ENCODE measurements around the gene GRK7.
A peak's percentile ranks its signal among the peaks of the same experiment; 100 is the strongest.

Gene GRK7

DNA sequence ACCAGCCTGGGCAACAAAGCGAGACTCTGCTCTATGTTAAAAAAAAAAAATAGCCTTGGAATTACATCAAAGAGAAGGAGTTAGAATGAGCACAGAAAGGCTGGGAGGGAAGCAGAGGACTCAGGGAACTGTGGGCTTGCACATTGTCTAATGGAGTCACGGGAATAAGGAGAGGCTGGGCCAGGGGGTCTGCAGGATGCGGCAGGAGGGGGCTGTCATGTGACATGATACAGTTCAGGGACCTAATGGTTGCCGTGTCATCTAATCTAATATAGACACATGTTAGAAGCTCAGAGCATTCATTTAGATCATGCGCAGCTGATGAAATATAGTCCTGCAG, 32.5 kb downstream of the GRK7 start:
- Histone ChIP-seq H2AFZ (ENCODE audit: low read length) (peak overlapping the region; percentile 98), H3K4me1 (ENCODE audit: control insufficient read depth in 2 of 2, insufficient read depth in 1 of 2, low read depth in 1 of 2, low read length in 2 of 2) (peaks cover 11 to 25% of the 10 kb centered on the region in 2 donors), H3K4me2 (ENCODE audit: insufficient read depth, low read length, poor library complexity, severe bottlenecking) (no peak overlapping the region), H3K4me3 (ENCODE audit: low read length in 2 of 2) (no peak overlapping the region), H4K91ac (ENCODE audit: low read depth, low read length, poor library complexity) (no peak overlapping the region), H3K9ac (ENCODE audit: low read depth, low read length, poor library complexity) (no peak overlapping the region), H3K27me3 (ENCODE audit: control insufficient read depth in 3 of 3, insufficient read depth in 3 of 3, low read depth in 1 of 3, low read length in 3 of 3) (peaks cover 0 to 6% (median 0%) of the 10 kb centered on the region in 3 experiments), H3K36me3 (replicated peaks in 1 of 2; ENCODE audit: control insufficient read depth in 2 of 2, insufficient read depth in 2 of 2, low read length in 2 of 2) (no peaks in the 10 kb centered on the region), H3K14ac (ENCODE audit: low read length) (no peak overlapping the region), H3K4ac (ENCODE audit: low read length) (no peak overlapping the region), H4K8ac (ENCODE audit: low read depth, low read length) (no peak overlapping the region), H3K9me3 (replicated peaks in 1 of 2; ENCODE audit: control insufficient read depth in 2 of 2, insufficient read depth in 1 of 2, low read depth in 1 of 2, low read length in 2 of 2) (no peaks in the 10 kb centered on the region), H2BK5ac (ENCODE audit: low read length) (no peak overlapping the region), H3K23ac (ENCODE audit: low read depth, low read length, poor library complexity) (no peak overlapping the region), H2BK15ac (ENCODE audit: low read length) (no peak overlapping the region), H3K18ac (ENCODE audit: low read length) (no peak overlapping the region), H2BK120ac (ENCODE audit: low read depth, low read length) (no peak overlapping the region), H3K79me1 (ENCODE audit: low read depth, low read length) (no peaks in the 10 kb centered on the region), H2AK5ac (ENCODE audit: low read depth, low read length) (peak overlapping the region; percentile 67), H2BK12ac (ENCODE audit: low read length) (no peak overlapping the region), H3K27ac (replicated peaks; ENCODE audit: low read length) (no peak overlapping the region)
- DNase-seq (ENCODE audit: low spot score) = no peak
- no CpG with 5 or more reads among the region's 5 CpGs for WGBS, 2 donors (ENCODE audit: extremely low coverage in 2 of 2, insufficient read length in 2 of 2, insufficient replicate concordance in 1 of 2)

GRCh38 chr3:141796081-141796888, 33.1 kb downstream of the GRK7 start:
- Histone ChIP-seq H2BK5ac (ENCODE audit: low read length) (no peak overlapping the region), H3K18ac (ENCODE audit: low read length) (peak overlapping the region; percentile 83), H3K23ac (ENCODE audit: low read depth, low read length, poor library complexity) (no peak overlapping the region), H2AFZ (ENCODE audit: low read length) (peak overlapping the region; percentile 98), H3K4me1 (ENCODE audit: control insufficient read depth in 2 of 2, insufficient read depth in 1 of 2, low read depth in 1 of 2, low read length in 2 of 2) (peaks cover 11 to 25% of the 10 kb centered on the region in 2 donors), H3K79me1 (ENCODE audit: low read depth, low read length) (no peaks in the 10 kb centered on the region), H3K4me2 (ENCODE audit: insufficient read depth, low read length, poor library complexity, severe bottlenecking) (no peak overlapping the region), H3K9ac (ENCODE audit: low read depth, low read length, poor library complexity) (no peak overlapping the region), H3K36me3 (replicated peaks in 1 of 2; ENCODE audit: control insufficient read depth in 2 of 2, insufficient read depth in 2 of 2, low read length in 2 of 2) (no peaks in the 10 kb centered on the region), H2BK15ac (ENCODE audit: low read length) (peak overlapping the region; percentile 3), H2BK12ac (ENCODE audit: low read length) (no peak overlapping the region), H3K4me3 (ENCODE audit: low read length in 2 of 2) (no peak overlapping the region), H3K14ac (ENCODE audit: low read length) (no peak overlapping the region), H2BK120ac (ENCODE audit: low read depth, low read length) (no peak overlapping the region), H3K9me3 (replicated peaks in 1 of 2; ENCODE audit: control insufficient read depth in 2 of 2, insufficient read depth in 1 of 2, low read depth in 1 of 2, low read length in 2 of 2) (no peaks in the 10 kb centered on the region), H4K91ac (ENCODE audit: low read depth, low read length, poor library complexity) (no peak overlapping the region), H3K27ac (replicated peaks; ENCODE audit: low read length) (no peak overlapping the region), H2AK5ac (ENCODE audit: low read depth, low read length) (peak overlapping the region; percentile 67), H3K4ac (ENCODE audit: low read length) (no peak overlapping the region), H3K27me3 (ENCODE audit: control insufficient read depth in 3 of 3, insufficient read depth in 3 of 3, low read depth in 1 of 3, low read length in 3 of 3) (peaks cover 0 to 6% (median 0%) of the 10 kb centered on the region in 3 experiments), H4K8ac (ENCODE audit: low read depth, low read length) (no peak overlapping the region)
- DNase-seq (ENCODE audit: low spot score) = no peak
- WGBS, 2 donors (ENCODE audit: extremely low coverage in 2 of 2, insufficient read length in 2 of 2, insufficient replicate concordance in 1 of 2) = no CpG with 5 or more reads among the region's 11 CpGs

DNA sequence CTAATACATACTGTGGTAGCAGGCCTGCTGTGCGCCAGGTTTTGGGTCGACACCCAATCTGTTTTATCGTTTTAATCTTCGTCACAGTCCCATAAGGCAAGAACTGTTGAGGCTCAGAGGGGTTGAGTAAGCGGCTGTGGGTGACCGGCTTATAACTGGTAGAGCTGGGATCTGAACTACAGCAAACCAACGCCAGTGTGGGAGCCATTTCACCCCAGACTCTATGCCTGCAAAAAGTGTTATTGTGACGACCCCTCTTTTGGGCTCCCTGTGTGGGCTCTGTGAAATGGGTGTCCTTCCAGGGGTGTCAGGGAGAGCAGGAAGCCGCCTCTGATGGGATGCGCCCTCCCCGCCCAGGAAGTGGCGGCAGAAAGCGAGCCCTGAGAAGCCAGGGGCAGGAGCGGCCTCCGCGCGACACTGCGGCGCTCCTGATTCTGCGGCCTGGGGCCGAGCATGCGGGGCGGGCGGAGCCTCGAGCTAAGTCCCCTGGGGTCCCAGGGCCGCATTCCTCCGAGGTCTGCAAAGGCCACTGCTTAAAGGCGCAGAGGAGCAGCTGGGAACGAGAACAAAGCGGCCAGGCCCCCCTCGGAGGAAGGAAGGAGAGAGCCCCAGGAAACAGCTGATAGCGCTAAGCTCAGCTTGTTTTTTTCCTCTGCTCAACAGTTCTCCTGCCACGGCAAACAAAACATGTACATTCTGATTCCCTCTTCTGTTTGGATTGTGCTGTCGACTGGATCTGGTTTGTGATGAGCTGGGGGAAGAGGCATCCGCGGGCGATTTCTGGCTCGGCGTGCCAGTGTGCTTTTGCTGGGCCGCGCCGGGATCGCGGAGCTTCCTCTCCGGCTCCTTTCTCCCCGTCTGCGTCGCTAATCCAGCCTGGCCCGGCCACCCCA, 33.9 kb downstream of the GRK7 start:
- H2BK12ac ChIP-seq (ENCODE audit: low read length) = no peak overlapping the region
- WGBS, 2 donors (ENCODE audit: extremely low coverage in 2 of 2, insufficient read length in 2 of 2, insufficient replicate concordance in 1 of 2) = no CpG with 5 or more reads among the region's 49 CpGs
- peak; percentile 83 for DNase-seq (ENCODE audit: low spot score)

More for the DNA sequence above, 33.9 kb downstream of the GRK7 start:
- peak overlapping the region; percentile 98 for H2AFZ ChIP-seq (ENCODE audit: low read length)
- H2BK120ac ChIP-seq (ENCODE audit: low read depth, low read length) = no peak overlapping the region
- no peaks in the 10 kb centered on the region for H3K9me3 ChIP-seq (replicated peaks in 1 of 2; ENCODE audit: control insufficient read depth in 2 of 2, insufficient read depth in 1 of 2, low read depth in 1 of 2, low read length in 2 of 2)
- no peak overlapping the region for H2BK5ac ChIP-seq (ENCODE audit: low read length)
- H3K9ac ChIP-seq (ENCODE audit: low read depth, low read length, poor library complexity) = no peak overlapping the region
- H3K18ac ChIP-seq (ENCODE audit: low read length) = peak overlapping the region; percentile 78
- H3K79me1 ChIP-seq (ENCODE audit: low read depth, low read length) = no peaks in the 10 kb centered on the region
- H4K8ac ChIP-seq (ENCODE audit: low read depth, low read length) = peak overlapping the region; percentile 53
- peak overlapping the region; percentile 3 for H2BK15ac ChIP-seq (ENCODE audit: low read length)
- H3K14ac ChIP-seq (ENCODE audit: low read length) = no peak overlapping the region
- H3K23ac ChIP-seq (ENCODE audit: low read depth, low read length, poor library complexity) = peak overlapping the region; percentile 12
- H3K27ac ChIP-seq (replicated peaks; ENCODE audit: low read length) = peak overlapping the region; percentile 73
- H2AK5ac ChIP-seq (ENCODE audit: low read depth, low read length) = peak overlapping the region; percentile 5
- H4K91ac ChIP-seq (ENCODE audit: low read depth, low read length, poor library complexity) = no peak overlapping the region
- no peak overlapping the region for H3K4ac ChIP-seq (ENCODE audit: low read length)
- peaks cover 0 to 6% (median 0%) of the 10 kb centered on the region in 3 experiments for H3K27me3 ChIP-seq (ENCODE audit: control insufficient read depth in 3 of 3, insufficient read depth in 3 of 3, low read depth in 1 of 3, low read length in 3 of 3)
- peak overlapping the region; percentile 41 for H3K4me2 ChIP-seq (ENCODE audit: insufficient read depth, low read length, poor library complexity, severe bottlenecking)
- H3K4me3 ChIP-seq (ENCODE audit: low read length in 2 of 2) = peak overlapping the region; percentile 39 to 60
- H3K4me1 ChIP-seq (ENCODE audit: control insufficient read depth in 2 of 2, insufficient read depth in 1 of 2, low read depth in 1 of 2, low read length in 2 of 2) = peaks cover 11 to 25% of the 10 kb centered on the region in 2 donors
- no peaks in the 10 kb centered on the region for H3K36me3 ChIP-seq (replicated peaks in 1 of 2; ENCODE audit: control insufficient read depth in 2 of 2, insufficient read depth in 2 of 2, low read length in 2 of 2)
